Measurements from ENCODE around the gene TOMT. TPM values are rescaled to one million over a fixed set of nuclear protein-coding genes. Genes with fewer than 3 reads are reported as not detected.
"Not testable (repeated sequence)": the region's sequence is repeated elsewhere in the genome, so short reads cannot be mapped to it uniquely, and the experiment has no call there.

The TOMT gene
- total RNA-seq, 1 donor = not detected

- TF ChIP-seq, protein P1, sequence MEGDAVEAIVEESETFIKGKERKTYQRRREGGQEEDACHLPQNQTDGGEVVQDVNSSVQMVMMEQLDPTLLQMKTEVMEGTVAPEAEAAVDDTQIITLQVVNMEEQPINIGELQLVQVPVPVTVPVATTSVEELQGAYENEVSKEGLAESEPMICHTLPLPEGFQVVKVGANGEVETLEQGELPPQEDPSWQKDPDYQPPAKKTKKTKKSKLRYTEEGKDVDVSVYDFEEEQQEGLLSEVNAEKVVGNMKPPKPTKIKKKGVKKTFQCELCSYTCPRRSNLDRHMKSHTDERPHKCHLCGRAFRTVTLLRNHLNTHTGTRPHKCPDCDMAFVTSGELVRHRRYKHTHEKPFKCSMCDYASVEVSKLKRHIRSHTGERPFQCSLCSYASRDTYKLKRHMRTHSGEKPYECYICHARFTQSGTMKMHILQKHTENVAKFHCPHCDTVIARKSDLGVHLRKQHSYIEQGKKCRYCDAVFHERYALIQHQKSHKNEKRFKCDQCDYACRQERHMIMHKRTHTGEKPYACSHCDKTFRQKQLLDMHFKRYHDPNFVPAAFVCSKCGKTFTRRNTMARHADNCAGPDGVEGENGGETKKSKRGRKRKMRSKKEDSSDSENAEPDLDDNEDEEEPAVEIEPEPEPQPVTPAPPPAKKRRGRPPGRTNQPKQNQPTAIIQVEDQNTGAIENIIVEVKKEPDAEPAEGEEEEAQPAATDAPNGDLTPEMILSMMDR (IDR thresholded peaks at IDR 0.05; ENCODE audit: insufficient read depth, low read length) = no peak
- no peak overlapping the region for H3K4me3 ChIP-seq (ENCODE audit: low read depth, low read length)
- no peak for DNase-seq (ENCODE audit: low read depth)
These were observed 30.4 kb downstream of the TOMT start for GRCh38 chr11:72135891-72136683.

DNA sequence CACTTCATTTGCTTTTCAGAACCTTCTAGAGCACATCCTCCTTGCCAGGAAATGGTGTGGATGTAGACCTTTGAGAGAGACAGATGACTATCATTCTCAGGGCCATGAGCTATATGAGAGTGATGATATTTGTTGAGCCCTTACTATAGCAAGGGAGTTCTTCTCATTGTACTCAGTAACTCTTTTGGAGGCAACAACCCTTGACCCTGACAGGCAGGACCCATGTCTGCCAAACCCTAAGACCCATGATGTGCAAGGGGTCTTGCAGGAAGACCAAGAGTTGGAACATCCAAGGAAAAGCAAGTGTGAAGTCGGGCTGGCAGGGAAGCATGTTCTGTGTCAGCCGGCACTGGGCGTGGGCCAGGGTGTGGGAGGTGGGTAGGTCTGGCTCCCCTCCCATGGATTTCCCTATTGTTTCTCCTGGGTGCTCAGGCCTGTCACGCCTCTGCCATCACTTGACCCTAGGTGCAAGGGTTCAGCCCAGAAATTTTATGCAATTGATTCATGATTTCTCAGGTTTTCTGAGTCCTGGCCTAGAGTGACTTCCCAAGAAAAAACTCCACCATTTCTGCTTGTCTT lies 31.0 kb downstream of the TOMT start:
- TF ChIP-seq, protein P1 (IDR thresholded peaks at IDR 0.05; ENCODE audit: insufficient read depth, low read length) = no peak
- no peak overlapping the region for H3K4me3 ChIP-seq (ENCODE audit: low read depth, low read length)
- no peak for DNase-seq (ENCODE audit: low read depth)

- H3K4me3 ChIP-seq (ENCODE audit: low read depth, low read length) = no peak overlapping the region
- no peak for DNase-seq (ENCODE audit: low read depth)
- TF ChIP-seq, protein P1 (IDR thresholded peaks at IDR 0.05; ENCODE audit: insufficient read depth, low read length) = no peak
These were observed 33.2 kb downstream of the TOMT start for GRCh38 chr11:72138821-72139390.

DNA sequence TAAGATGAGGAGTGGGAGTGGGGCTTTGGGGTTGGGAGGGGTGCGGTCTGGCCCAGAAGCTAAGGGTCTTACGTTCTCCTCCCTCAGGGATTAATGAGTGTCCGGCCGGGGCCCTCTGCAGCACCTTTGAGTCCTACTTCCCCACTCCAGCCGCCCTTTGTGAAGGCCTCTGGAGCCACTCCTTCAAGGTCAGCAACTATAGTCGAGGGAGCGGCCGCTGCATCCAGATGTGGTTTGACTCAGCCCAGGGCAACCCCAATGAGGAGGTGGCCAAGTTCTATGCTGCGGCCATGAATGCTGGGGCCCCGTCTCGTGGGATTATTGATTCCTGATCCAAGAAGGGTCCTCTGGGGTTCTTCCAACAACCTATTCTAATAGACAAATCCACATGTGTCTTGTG lies 33.8 kb downstream of the TOMT start:
- DNase-seq (ENCODE audit: low read depth) = no peak
- H3K4me3 ChIP-seq (ENCODE audit: low read depth, low read length) = no peak overlapping the region
- TF ChIP-seq, protein P1 (IDR thresholded peaks at IDR 0.05; ENCODE audit: insufficient read depth, low read length) = no peak

DNA sequence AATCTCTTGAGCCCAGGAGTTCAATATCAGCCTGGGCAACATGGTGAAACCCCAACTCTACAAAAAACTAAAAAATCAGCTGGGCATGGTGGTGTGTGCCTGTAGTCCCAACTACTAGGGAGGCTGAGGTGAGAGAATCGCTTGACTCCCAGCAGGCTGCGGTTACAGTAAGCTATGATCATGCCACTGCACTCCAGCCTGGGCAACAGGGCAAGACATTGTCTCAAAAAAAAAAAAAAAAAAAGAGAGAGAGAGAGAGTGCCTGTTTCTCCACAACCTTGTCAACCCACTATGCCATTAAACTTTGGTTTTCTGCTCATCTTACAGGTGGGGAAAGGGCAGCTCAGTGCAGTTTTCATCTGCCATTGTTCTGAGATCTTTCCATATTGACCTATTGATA lies 34.9 kb downstream of the TOMT start:
- H3K4me3 ChIP-seq (ENCODE audit: low read depth, low read length) = no peak overlapping the region
- TF ChIP-seq, protein P1 (IDR thresholded peaks at IDR 0.05; ENCODE audit: insufficient read depth, low read length) = no peak
- DNase-seq (ENCODE audit: low read depth) = no peak

- H3K4me3 ChIP-seq (ENCODE audit: low read depth, low read length) = no peak overlapping the region
- DNase-seq (ENCODE audit: low read depth) = peak; percentile 86
- TF ChIP-seq, protein P1 (IDR thresholded peaks at IDR 0.05; ENCODE audit: insufficient read depth, low read length) = no peak
These were observed 35.3 kb downstream of the TOMT start for GRCh38 chr11:72141066-72141465.

DNA sequence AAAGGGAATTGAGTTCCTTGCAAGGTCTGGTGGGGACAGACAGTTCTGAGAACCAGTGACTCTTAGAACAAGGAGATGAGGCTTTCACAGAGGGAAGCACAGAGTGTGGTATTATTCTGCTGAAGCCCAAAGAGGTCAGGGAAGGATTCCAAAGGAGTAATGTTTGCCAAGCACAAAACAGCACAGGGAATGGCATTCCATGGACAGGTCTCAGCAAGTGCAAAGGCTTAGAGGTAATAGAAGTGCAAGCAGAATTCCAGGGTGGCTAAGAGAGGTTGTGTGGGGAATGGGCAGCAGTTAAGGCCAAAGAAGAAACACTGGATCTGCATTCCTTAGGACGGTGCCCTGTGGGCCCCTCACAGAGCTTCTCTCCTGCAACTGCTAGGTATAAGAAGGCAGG lies 36.4 kb downstream of the TOMT start:
- DNase-seq (ENCODE audit: low read depth) = peak; percentile 43

GRCh38 chr11:72142543-72142942 lies 36.8 kb downstream of the TOMT start:
- not testable (repeated sequence) for DNase-seq (ENCODE audit: low read depth); H3K4me3 ChIP-seq (ENCODE audit: low read depth, low read length)

More for the DNA sequence above, 36.4 kb downstream of the TOMT start:
- not testable (repeated sequence) for H3K4me3 ChIP-seq (ENCODE audit: low read depth, low read length)
